GM18909 (cell line): ENCODE results near the gene GALNT2.

Experiments used
- ATAC-seq: cut with Tn5 transposase; IDR thresholded peaks from one replicate; pipeline ENCODE4 v1.9.1; 2021; ENCODE audit warnings: mild to moderate bottlenecking; ENCODE audit not compliant: unreplicated experiment, poor library complexity

The GALNT2 gene

GRCh38 chr1:230280906-230281413 lies 213.9 kb downstream of the GALNT2 start:
- ATAC-seq = no peak

- ATAC-seq = no peak
Observed at GRCh38 chr1:230281556-230281955, 214.5 kb downstream of the GALNT2 start.

- peak; percentile 58 for ATAC-seq
Observed at GRCh38 chr1:230282157-230282556, 215.1 kb downstream of the GALNT2 start.

GRCh38 chr1:230283678-230284077 lies 216.6 kb downstream of the GALNT2 start:
- no peak for ATAC-seq

GRCh38 chr1:230284891-230285290 lies 217.9 kb downstream of the GALNT2 start:
- ATAC-seq = no peak

- no peak for ATAC-seq
Observed at GRCh38 chr1:230285351-230285750, 218.3 kb downstream of the GALNT2 start.

GRCh38 chr1:230286166-230286889 lies 219.3 kb downstream of the GALNT2 start:
- no peak for ATAC-seq

- ATAC-seq = no peak
Observed at GRCh38 chr1:230286890-230287269, 219.8 kb downstream of the GALNT2 start.

GRCh38 chr1:230287674-230288315 lies 220.8 kb downstream of the GALNT2 start:
- ATAC-seq = no peak

GRCh38 chr1:230288641-230289349 lies 221.8 kb downstream of the GALNT2 start:
- ATAC-seq = no peak

- no peak for ATAC-seq
Observed at GRCh38 chr1:230289350-230289644, 222.3 kb downstream of the GALNT2 start.

- ATAC-seq = no peak
Observed at GRCh38 chr1:230291731-230292620, 224.9 kb downstream of the GALNT2 start.

GRCh38 chr1:230292689-230293389 lies 225.8 kb downstream of the GALNT2 start:
- no peak for ATAC-seq

- no peak for ATAC-seq
Observed at GRCh38 chr1:230293390-230293700, 226.3 kb downstream of the GALNT2 start.

GRCh38 chr1:230295367-230295766 lies 228.3 kb downstream of the GALNT2 start:
- no peak for ATAC-seq

- ATAC-seq = no peak
Observed at GRCh38 chr1:230299191-230300006, 232.4 kb downstream of the GALNT2 start.

GRCh38 chr1:230300322-230301301 lies 233.6 kb downstream of the GALNT2 start:
- ATAC-seq = no peak

GRCh38 chr1:230301322-230301721 lies 234.3 kb downstream of the GALNT2 start:
- ATAC-seq = no peak
